HG02981 (cell line): ENCODE measurements around the gene DNAH12.
A peak's percentile ranks its signal among the peaks of the same experiment; 100 is the strongest.
"Not testable (repeated sequence)": the region's sequence is repeated elsewhere in the genome, so short reads cannot be mapped to it uniquely, and the experiment has no call there.

Experiments
- ATAC-seq: cut with Tn5 transposase; IDR thresholded peaks from one replicate; pipeline ENCODE4 v1.9.1; 2021; ENCODE audit warnings: mild to moderate bottlenecking, moderate library complexity; ENCODE audit not compliant: unreplicated experiment

DNAH12 gene

DNA sequence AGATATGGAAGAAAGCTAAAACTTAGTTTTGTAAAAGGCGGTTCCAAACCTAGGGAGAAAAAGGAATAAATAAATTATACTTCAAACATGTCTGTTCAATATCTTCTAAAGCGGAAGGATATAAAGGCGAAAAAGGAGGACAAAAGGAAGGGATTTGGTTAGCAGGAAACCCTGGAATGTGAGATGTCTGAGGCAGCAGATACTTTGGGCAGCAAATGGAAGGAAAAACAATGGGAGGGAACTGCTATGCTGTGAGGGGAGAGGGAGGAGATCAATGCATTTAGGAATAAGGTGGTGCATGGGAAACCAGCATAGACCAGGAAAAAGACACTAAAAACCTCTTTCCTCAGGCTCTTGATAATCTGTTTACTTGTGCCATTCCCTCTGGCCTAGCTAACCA is 120.8 kb downstream of the DNAH12 start:
- ATAC-seq, result no peak

DNA sequence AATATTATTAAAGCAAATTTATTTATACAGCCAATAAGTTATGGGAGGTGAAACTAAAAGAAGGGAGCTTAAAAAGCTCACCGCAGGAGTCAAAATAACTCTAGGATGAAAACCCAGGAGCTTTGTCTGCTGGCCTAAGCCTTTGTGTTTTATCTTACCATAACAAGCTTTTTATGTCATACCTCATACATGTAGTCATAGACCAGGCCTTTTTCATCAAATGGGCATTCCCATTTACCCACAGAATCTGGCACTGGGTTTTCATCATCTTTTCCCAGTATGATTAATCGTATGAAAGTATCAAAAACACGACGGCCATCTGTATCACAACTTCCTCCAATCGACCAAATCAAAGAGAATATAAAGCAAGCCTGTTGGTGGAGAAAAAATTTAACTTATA is 122.8 kb downstream of the DNAH12 start:
- ATAC-seq, result no peak

DNA sequence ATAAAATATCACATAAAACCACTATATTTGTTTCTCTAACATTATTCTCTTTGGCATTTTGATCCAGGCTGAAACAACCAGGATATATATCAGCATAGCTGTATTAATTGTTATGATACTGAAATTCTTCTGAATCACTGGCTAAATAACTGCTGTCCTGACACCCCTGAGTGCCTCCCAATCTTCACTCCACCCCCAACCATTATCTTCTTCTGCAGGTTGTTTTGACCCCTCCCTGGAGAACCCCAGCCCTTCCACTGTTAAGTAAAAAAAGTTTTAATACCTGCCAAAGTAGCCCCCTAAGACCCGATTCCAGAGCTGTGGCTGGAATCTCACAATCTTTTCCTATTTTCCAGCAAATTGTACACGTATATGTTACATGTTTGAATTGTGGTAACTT is 124.1 kb downstream of the DNAH12 start:
- ATAC-seq, result no peak

DNA sequence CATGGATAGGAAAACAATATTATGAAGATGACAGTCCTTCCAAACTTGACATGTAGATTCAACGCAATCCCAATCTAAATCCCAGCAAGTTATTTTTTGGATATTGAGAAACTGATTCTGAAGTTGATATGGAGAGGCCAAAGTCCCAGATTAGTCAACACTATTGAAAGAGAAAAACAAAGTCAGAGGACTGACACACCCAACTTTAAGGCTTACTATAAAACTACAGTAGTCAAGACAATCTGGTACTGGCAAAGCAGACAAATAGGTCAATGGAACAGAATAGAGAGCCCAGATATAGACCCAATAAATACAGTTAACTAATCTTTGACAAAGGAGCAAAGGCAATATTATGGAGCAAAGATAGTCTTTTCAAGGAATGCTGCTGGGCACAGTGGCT is 132.4 kb downstream of the DNAH12 start:
- no peak for ATAC-seq

GRCh38 chr3:57409471-57409870 is 134.7 kb downstream of the DNAH12 start:
- ATAC-seq, result no peak

- no peak for ATAC-seq
These were observed 141.5 kb downstream of the DNAH12 start for GRCh38 chr3:57402675-57403074.

DNA sequence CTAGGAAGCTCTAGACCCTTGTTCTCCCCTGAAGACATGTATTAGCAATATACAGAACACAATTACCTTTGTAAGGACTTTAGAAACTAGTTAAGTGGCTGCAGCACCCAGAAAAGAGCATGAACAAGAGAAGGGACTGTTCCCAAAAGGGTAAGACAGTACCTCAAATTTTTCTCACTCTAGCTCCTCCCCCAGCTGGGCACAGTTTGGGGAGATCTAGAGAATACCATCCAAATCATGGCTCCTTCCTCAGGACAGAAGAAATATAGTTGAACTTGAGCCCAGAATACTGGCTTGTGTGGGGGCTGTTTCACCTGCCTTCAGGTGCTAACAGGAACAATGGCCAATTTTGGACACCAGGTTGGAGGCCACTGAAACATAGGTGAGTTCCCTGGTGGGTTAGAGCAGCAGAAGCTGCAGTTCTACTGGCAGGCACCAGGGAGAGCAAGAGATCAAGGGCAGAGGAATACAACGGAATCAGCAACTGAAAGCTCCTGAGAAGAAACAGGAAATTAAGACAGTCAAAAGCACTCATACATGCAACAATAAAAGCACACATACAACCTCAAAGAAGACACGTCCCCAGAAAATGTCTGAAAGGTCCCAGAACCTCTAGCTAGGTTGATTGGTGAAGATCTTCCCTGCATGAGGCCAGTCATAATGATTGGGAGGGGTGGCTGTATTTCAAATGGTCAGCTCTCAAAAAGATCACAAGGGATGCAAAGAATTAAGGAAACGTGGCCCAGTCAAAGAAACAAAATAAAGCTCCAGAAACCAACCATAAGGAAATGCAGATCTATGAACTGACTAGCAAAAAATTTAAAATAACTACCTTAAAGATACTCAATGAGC is 146.7 kb downstream of the DNAH12 start:
- ATAC-seq, result peak; percentile 98

DNA sequence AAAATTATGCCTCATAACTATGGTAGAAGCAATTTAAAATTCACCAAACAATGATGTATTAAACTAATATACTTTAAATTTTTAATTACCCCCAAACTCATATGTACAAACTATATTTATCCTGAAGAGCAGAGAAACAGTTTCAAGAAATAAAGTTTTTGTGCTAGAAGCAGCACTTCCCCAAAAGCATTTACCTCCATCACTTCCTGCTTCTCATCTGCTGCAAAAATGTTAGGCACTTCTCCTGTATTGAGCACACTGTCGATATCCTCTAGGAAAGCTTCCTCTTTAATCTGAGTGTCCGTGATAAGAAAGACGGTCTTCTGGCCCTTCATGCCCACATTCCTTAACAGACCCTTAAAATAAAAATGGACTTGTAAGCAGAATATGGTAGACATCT is 150.2 kb downstream of the DNAH12 start:
- no peak for ATAC-seq

- ATAC-seq, result no peak
These were observed 152.4 kb downstream of the DNAH12 start for GRCh38 chr3:57391767-57392166.

DNA sequence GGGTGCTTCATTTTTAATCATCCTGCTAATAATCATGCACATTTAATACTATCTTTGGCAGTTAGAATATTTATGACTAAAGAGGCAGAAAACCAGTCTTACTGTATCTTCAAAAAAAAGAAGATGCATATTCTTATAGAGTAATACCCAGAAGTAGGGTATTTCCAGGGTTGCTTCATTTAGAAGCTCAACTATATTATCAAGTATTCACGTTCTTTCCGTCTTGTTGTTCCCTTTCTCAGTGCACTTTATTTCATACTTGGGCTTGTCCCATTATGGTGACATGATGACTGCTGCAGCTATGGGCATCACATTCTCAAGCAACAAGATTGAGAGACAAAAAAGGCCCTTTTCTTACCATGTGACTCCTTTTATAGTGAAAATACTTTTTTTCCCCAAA is 154.9 kb downstream of the DNAH12 start:
- no peak for ATAC-seq

GRCh38 chr3:57386307-57386706 is 157.8 kb downstream of the DNAH12 start:
- ATAC-seq, result no peak

- no peak for ATAC-seq
These were observed 158.6 kb downstream of the DNAH12 start for GRCh38 chr3:57385498-57385897.

- no peak for ATAC-seq
These were observed 160.3 kb downstream of the DNAH12 start for GRCh38 chr3:57383838-57384237.

GRCh38 chr3:57383406-57383805 is 160.7 kb downstream of the DNAH12 start:
- no peak for ATAC-seq

DNA sequence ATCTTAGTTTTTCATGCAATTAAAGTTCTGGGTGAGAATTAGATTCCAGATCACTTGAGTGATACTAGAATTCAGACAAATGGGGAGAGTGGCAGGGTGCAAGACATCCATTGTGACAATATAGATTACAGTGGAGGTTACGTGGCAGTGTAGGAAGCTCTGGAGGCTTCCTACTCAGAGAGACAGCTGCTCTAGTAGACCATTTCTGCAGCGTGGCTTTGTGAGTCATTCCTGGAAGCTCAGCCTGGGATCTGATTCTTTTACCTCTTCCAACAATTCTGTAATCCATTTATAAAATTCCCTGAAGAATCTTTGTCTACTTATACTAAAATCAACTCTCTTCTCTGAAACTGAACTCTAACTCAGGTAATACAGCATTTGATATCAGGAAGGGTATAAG is 161.2 kb downstream of the DNAH12 start:
- no peak for ATAC-seq

DNA sequence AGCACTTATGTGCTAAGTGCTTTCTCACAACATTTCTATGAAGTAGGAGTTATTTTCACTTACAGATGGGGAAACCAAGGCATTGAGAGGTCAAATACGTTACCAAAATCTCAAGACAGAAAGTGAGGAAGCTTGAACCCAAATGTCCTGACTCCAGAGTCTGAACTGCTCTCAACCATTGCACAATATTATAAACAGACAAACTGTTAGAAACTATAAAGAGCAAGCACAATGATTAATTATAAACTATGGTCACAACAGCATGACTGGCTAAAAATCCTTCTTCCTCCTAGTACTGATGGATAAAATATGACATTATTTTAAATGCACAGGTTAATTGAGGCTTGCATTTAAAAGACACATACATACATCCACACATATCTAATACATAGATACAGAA is 173.8 kb downstream of the DNAH12 start:
- ATAC-seq, result no peak

- not testable (repeated sequence) for ATAC-seq
These were observed 179.1 kb downstream of the DNAH12 start for GRCh38 chr3:57365089-57365488.

- not testable (repeated sequence) for ATAC-seq
These were observed 187.9 kb downstream of the DNAH12 start for GRCh38 chr3:57356275-57356674.

- ATAC-seq, result no peak
These were observed 189.4 kb downstream of the DNAH12 start for GRCh38 chr3:57354768-57355167.

DNA sequence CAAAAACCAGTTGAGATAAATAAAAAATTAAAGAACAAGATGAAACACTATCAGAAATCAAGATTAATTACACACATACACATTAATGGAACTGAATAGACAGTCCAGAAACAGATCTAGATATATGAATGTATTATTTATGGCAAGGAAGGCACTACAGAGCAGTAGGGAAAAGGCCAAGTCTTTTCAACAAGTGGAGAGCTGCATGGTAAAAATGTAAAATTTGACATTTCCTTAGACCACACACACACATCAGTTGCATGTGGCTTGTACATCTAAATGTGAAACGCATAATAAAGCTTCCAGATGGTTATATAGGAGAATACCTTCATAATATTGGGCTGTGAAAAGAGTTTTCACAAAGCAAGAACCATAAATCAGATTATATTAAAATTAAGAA is 193.9 kb downstream of the DNAH12 start:
- no peak for ATAC-seq

GRCh38 chr3:57339071-57339642 is 205.0 kb downstream of the DNAH12 start:
- ATAC-seq, result not testable (repeated sequence)

GRCh38 chr3:57338272-57339070 is 205.7 kb downstream of the DNAH12 start:
- not testable (repeated sequence) for ATAC-seq
